ENCODE results near the gene IGF2BP1. TPM values are rescaled to one million over a fixed set of nuclear protein-coding genes. Genes with fewer than 3 reads are reported as not detected.
"Not testable (repeated sequence)": the region's sequence is repeated elsewhere in the genome, so short reads cannot be mapped to it uniquely, and the experiment has no call there.

The IGF2BP1 gene
- total RNA-seq, 1 experiment from 2014 or later, result 601 TPM

- H3K36me3 ChIP-seq (ENCODE audit: control insufficient read depth, insufficient read depth, low read length), result peaks cover 51% of the 10 kb centered on the region
- Mint-ChIP-seq H3K27ac (ENCODE audit: unreplicated experiment) (no peak overlapping the region), H3K27me3 (ENCODE audit: insufficient read depth, unreplicated experiment) (no peaks in the 10 kb centered on the region), H3K36me3 (ENCODE audit: insufficient read depth, unreplicated experiment) (peaks cover 100% of the 10 kb centered on the region), H3K4me1 (ENCODE audit: low read depth, unreplicated experiment) (peaks cover 19% of the 10 kb centered on the region), H3K9me3 (ENCODE audit: unreplicated experiment) (no peaks in the 10 kb centered on the region), H3K4me3 (ENCODE audit: unreplicated experiment) (no peak overlapping the region)
- no peaks in the 10 kb centered on the region for H3K27me3 ChIP-seq (replicated peaks; ENCODE audit: control insufficient read depth, insufficient read depth, low read length)
- H3K4me1 ChIP-seq, result no peaks in the 10 kb centered on the region
- no TSS peak for BruUV-seq (replicated peaks)
- no peak overlapping the region for H3K4me3 ChIP-seq (ENCODE audit: low read depth, low read length)
- H3K9me3 ChIP-seq, result no peaks in the 10 kb centered on the region
- TF ChIP-seq, protein P1, sequence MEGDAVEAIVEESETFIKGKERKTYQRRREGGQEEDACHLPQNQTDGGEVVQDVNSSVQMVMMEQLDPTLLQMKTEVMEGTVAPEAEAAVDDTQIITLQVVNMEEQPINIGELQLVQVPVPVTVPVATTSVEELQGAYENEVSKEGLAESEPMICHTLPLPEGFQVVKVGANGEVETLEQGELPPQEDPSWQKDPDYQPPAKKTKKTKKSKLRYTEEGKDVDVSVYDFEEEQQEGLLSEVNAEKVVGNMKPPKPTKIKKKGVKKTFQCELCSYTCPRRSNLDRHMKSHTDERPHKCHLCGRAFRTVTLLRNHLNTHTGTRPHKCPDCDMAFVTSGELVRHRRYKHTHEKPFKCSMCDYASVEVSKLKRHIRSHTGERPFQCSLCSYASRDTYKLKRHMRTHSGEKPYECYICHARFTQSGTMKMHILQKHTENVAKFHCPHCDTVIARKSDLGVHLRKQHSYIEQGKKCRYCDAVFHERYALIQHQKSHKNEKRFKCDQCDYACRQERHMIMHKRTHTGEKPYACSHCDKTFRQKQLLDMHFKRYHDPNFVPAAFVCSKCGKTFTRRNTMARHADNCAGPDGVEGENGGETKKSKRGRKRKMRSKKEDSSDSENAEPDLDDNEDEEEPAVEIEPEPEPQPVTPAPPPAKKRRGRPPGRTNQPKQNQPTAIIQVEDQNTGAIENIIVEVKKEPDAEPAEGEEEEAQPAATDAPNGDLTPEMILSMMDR (IDR thresholded peaks at IDR 0.05; ENCODE audit: insufficient read depth in 1 of 2, low read depth in 1 of 2, low read length in 1 of 2, severe bottlenecking in 1 of 2, unreplicated experiment in 1 of 2), result no peak
- intact Hi-C loops (cut with micrococcal nuclease; ENCODE audit: unreplicated experiment), result loop anchor here (10.0 kb wide), 1 partner anchor 364 kb away; no protein-coding TSS in a partner anchor
- POLR2A ChIA-PET, result no interaction called here
- CTCF ChIA-PET, result interaction anchor here (0.9 to 1.0 kb wide), 2 partner anchors 22 to 84 kb away, joined by 3 read pairs; no protein-coding TSS in a partner anchor
- no peak for DNase-seq
These were observed 41.4 kb downstream of the IGF2BP1 start for GRCh38 chr17:49038544-49038943.

GRCh38 chr17:49039518-49039917 is 42.3 kb downstream of the IGF2BP1 start:
- DNase-seq; H3K4me3 Mint-ChIP-seq (ENCODE audit: unreplicated experiment); H3K9me3 Mint-ChIP-seq (ENCODE audit: unreplicated experiment); H3K27me3 Mint-ChIP-seq (ENCODE audit: insufficient read depth, unreplicated experiment); H3K4me1 ChIP-seq; H3K27ac Mint-ChIP-seq (ENCODE audit: unreplicated experiment); H3K9me3 ChIP-seq; BruUV-seq (replicated peaks); H3K27me3 ChIP-seq (replicated peaks; ENCODE audit: control insufficient read depth, insufficient read depth, low read length); H3K4me3 ChIP-seq (ENCODE audit: low read depth, low read length): not testable (repeated sequence)
- ChIA-PET POLR2A (interaction anchor here (0.6 kb wide), 1 partner anchor 113 kb away, joined by 4 read pairs; no protein-coding TSS in a partner anchor), CTCF (interaction anchor here (0.6 to 1.0 kb wide), 2 partner anchors 8 to 85 kb away, joined by 3 to 6 read pairs; no protein-coding TSS in a partner anchor)
- H3K36me3 ChIP-seq (ENCODE audit: control insufficient read depth, insufficient read depth, low read length), result peaks cover 55% of the 10 kb centered on the region
- intact Hi-C loops (cut with micrococcal nuclease; ENCODE audit: unreplicated experiment), result loop anchor here (10.0 kb wide), 1 partner anchor 365 kb away; no protein-coding TSS in a partner anchor
- Mint-ChIP-seq H3K36me3 (ENCODE audit: insufficient read depth, unreplicated experiment) (peaks cover 100% of the 10 kb centered on the region), H3K4me1 (ENCODE audit: low read depth, unreplicated experiment) (peaks cover 19% of the 10 kb centered on the region)

DNA sequence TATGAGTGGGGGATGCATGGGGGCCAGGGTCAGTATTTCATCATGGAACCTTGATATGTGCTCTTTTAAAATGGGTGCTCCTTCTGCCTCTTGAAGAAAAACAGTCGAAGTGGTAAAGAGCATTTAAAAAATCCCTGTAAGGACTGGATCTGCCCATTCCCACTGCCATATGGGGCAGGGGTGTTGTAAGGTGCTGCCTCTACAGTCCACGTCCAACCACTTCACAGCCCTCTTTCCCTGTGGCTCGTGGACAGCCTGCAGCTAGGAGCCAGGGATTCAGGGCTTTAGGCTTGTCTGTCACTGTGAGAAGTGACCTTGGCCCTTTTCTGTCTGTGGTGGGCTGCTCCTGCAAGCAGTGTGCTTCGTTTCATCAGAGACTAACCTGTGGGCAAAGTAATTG is 44.3 kb downstream of the IGF2BP1 start:
- intact Hi-C loops (cut with micrococcal nuclease; ENCODE audit: unreplicated experiment), result no loop called here
- CTCF ChIA-PET, result no interaction called here
- Mint-ChIP-seq H3K27me3 (ENCODE audit: insufficient read depth, unreplicated experiment) (no peaks in the 10 kb centered on the region), H3K27ac (ENCODE audit: unreplicated experiment) (no peak overlapping the region), H3K9me3 (ENCODE audit: unreplicated experiment) (no peaks in the 10 kb centered on the region), H3K36me3 (ENCODE audit: insufficient read depth, unreplicated experiment) (peaks cover 100% of the 10 kb centered on the region), H3K4me3 (ENCODE audit: unreplicated experiment) (no peak overlapping the region), H3K4me1 (ENCODE audit: low read depth, unreplicated experiment) (peaks cover 7% of the 10 kb centered on the region)
- Histone ChIP-seq H3K9me3 (no peaks in the 10 kb centered on the region), H3K27me3 (replicated peaks; ENCODE audit: control insufficient read depth, insufficient read depth, low read length) (no peaks in the 10 kb centered on the region), H3K4me1 (no peaks in the 10 kb centered on the region), H3K4me3 (ENCODE audit: low read depth, low read length) (no peak overlapping the region), H3K36me3 (ENCODE audit: control insufficient read depth, insufficient read depth, low read length) (peaks cover 53% of the 10 kb centered on the region)
- DNase-seq, result no peak
- TF ChIP-seq, protein P1 (IDR thresholded peaks at IDR 0.05; ENCODE audit: insufficient read depth in 1 of 2, low read depth in 1 of 2, low read length in 1 of 2, severe bottlenecking in 1 of 2, unreplicated experiment in 1 of 2), result no peak
- POLR2A ChIA-PET, result no interaction called here
- BruUV-seq (replicated peaks), result no TSS peak

All from Caco-2 (cell line).